ENCODE measurements around the gene ESM1.

ESM1 gene

DNA sequence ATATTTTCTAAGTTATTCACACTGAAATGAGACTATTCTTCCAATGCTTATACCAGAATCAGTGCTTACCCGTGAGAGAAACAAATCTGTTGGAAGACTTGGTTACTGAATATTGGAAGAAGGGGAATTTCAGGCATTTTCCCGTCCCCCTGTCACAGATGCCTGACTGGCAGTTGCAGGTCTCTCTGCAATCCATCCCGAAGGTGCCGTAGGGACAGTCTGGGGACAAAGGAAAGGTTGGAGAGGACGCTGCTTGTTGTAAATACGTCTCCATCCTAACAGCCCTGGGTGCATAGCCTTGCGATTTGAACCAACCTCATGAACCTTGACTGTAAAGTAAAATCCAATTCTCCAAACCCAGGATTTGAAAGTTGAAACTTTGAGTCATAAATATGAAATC, 3.5 kb downstream of the ESM1 start:
- DNase-seq: no peak

GRCh38 chr5:54975701-54976100, 9.7 kb downstream of the ESM1 start:
- DNase-seq: no peak

DNA sequence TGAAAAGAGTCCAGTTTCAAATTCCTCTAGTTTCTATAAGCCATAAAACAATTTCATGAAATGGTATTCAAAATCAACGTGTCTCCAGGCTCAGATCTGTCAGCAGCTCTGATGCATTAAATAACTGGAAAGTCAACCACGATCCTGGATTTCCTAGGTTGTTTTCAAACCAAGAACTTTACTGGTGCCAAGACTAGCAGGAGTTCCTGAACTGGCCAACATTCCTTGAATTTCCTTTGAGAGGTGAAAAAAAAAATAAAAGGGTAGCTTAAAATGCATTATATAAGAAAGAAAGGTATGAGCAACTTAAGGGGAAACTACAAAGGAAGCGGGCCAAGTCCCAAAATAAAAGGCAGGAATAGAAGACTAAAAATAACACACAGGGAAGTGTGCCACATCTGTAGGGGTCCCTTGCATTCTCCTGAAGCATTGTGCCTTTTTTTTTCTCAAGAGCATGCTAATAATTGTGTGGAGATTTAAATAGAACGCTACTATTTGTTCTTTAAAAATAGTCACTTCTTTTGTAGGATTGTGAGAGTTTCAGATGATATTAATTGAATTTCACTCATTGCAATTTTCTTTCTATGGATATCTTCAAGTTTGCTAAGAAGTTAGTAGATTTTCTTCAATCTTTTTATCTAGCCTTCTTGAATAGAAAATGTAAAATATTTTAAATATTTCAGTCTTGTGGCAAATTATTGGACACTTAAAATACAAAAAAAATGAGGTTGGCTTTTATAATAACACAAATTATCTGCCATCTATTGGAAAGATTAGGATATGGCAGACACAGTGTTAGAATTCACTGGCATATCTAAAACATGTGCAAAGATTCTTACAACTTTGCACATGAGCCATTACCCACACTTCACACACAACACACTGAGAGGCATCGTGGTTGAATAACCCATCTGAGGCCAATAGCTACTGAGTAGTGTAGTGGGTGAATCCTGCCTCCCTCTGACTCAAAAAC, 15.3 kb downstream of the ESM1 start:
- no peak for DNase-seq

GRCh38 chr5:54969242-54969641, 16.2 kb downstream of the ESM1 start:
- no peak for DNase-seq

- DNase-seq: no peak
Observed at GRCh38 chr5:54965806-54966205, 19.6 kb downstream of the ESM1 start.

- no peak for DNase-seq
Observed at GRCh38 chr5:54964405-54964804, 21.0 kb downstream of the ESM1 start.

DNA sequence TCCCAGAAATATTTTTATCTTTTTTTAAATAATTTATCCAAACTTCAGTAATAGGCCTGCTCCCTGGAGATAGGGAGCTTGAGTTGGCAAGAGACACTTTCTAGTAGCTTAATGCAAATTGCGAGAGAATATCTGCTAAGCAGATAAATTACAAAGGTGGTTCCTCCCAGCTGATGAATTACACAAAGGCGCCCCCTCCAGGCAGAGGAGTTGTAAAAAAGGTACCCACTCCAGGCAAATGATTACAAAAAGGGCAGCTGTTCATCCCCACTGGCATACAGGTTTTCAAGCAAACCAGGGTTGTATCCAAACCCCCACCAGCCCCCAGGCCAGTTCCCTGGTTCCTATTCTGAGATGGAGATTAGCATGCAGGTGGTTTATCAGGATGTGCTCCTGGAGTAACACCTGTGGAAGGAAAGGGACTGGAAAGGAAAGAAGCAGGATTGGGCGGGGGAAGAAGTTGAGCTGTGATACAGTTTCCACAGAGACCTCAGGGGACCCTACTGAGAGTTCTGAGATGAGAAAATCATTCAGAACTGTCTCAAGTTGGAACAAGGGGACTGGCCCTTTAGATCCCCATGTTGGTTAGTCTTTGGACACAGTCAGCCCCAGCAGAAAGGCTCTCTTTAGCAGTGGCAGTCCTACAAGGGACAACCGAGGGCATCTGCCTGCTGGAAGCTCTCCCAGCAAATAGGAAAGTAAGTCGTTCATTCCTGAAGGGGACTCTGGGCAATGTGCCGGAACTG, 25.5 kb downstream of the ESM1 start:
- no peak for DNase-seq

GRCh38 chr5:54956922-54957321, 28.5 kb downstream of the ESM1 start:
- no peak for DNase-seq

GRCh38 chr5:54947187-54947586, 38.2 kb downstream of the ESM1 start:
- no peak for DNase-seq

DNA sequence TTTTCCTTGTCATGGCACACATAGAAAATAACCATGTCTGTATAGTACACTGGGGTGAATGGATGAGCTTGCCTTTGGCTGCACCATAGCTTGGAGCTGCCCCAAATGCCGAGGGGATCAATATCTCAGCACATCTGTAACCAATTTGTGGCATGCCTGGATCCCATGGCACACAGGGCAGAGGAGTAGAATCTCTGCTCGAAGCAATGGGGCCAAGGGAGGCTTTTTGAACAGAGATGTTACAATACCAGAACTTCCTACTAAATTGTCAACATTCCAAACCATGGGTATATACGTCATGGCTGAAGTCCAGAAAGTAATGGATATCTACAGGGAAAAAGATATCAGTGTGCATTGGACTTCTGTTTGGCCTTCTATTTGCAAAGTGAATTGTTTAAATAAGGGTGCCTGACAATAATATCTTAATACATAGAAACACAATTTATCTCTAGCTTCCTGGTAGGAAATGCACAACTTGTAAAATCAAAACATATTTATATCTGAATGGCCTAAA, 39.0 kb downstream of the ESM1 start:
- DNase-seq: no peak

DNA sequence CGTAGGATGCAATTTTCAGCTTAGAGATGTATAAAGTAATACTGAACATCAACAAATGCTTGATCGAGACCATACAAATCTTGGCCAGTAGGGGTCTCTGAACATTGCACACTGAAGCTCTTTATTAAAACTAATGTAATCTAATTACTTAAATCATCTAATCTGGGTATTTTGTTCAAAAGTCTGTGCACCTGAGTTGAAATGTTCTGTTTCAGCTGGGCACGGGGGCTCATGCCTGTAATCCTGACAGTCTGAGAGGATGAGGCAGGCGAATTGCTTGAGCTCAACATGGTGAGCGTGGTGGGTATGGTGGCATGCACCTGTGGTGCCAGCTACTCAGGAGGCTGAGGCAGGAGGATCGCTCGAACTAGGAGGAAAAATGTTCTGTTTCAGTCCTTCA, 41.0 kb downstream of the ESM1 start:
- DNase-seq: no peak

GRCh38 chr5:54942064-54942778, 43.2 kb downstream of the ESM1 start:
- no peak for DNase-seq

DNA sequence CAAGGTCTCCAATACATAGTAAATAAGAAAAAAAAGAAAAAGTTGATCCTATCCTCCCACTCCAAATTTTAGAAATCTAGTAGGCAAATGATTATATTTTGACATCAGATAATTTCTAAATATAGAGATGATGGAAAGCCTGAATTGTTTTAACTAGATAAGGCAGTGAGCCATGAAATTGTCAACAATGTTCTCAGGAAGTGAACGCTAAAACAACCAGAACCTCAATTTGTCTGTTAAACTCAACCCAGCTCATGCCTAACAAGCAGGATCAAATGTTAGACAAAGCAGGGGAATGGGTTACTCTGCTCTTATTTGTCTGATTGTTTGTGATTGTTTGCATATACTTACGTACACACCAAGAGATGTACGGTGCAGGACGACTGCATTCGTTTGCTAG, 49.2 kb downstream of the ESM1 start:
- DNase-seq: no peak

GRCh38 chr5:54932789-54933188, 52.6 kb downstream of the ESM1 start:
- no peak for DNase-seq

- no peak for DNase-seq
Observed at GRCh38 chr5:54930736-54931135, 54.7 kb downstream of the ESM1 start.
